DMS 273 (cell line): ENCODE results near the gene BRICD5.

Experiments
- DNase-seq: peaks from one replicate; lab custom pipeline; 2025; ENCODE audit not compliant: unreplicated experiment; lab: John Stamatoyannopoulos, UW

The BRICD5 gene

GRCh38 chr16:2199621-2200139, 11.0 kb downstream of the BRICD5 start:
- no peak for DNase-seq

- DNase-seq = no peak
These were observed 11.6 kb downstream of the BRICD5 start for GRCh38 chr16:2199095-2199494.

- DNase-seq = no peak
These were observed 12.4 kb downstream of the BRICD5 start for GRCh38 chr16:2198283-2198682.

- DNase-seq = no peak
These were observed 12.9 kb downstream of the BRICD5 start for GRCh38 chr16:2197765-2198164.

- no peak for DNase-seq
These were observed 13.6 kb downstream of the BRICD5 start for GRCh38 chr16:2196981-2197511.

GRCh38 chr16:2196162-2196980, 14.3 kb downstream of the BRICD5 start, which contains the start of gene CASKIN1:
CASKIN1 (minus strand) TSS chr16:2196605; CDS start chr16:2196432, 173 bp downstream.
- DNase-seq = peak; percentile 75

- DNase-seq = peak; percentile 53
These were observed 15.1 kb downstream of the BRICD5 start for GRCh38 chr16:2195322-2196161.

- peak; percentile 76 for DNase-seq
These were observed 15.8 kb downstream of the BRICD5 start for GRCh38 chr16:2194852-2195321.

GRCh38 chr16:2194166-2194834, 16.4 kb downstream of the BRICD5 start:
- DNase-seq = peak; percentile 87

GRCh38 chr16:2191446-2191706, 19.3 kb downstream of the BRICD5 start:
- peak; percentile 38 for DNase-seq

- DNase-seq = peak; percentile 87
These were observed 19.8 kb downstream of the BRICD5 start for GRCh38 chr16:2190659-2191445.

GRCh38 chr16:2190002-2190658, 20.5 kb downstream of the BRICD5 start:
- DNase-seq = no peak

- no peak for DNase-seq
These were observed 21.3 kb downstream of the BRICD5 start for GRCh38 chr16:2189252-2189893.

GRCh38 chr16:2188395-2188794, 22.3 kb downstream of the BRICD5 start:
- no peak for DNase-seq

GRCh38 chr16:2187212-2187611, 23.5 kb downstream of the BRICD5 start:
- no peak for DNase-seq

- no peak for DNase-seq
These were observed 24.2 kb downstream of the BRICD5 start for GRCh38 chr16:2186505-2186904.

GRCh38 chr16:2186064-2186463, 24.6 kb downstream of the BRICD5 start:
- no peak for DNase-seq

- DNase-seq = no peak
These were observed 25.7 kb downstream of the BRICD5 start for GRCh38 chr16:2184962-2185361.

- no peak for DNase-seq
These were observed 26.3 kb downstream of the BRICD5 start for GRCh38 chr16:2184346-2184745.
